ENCODE results near the gene VAC14.

- no peak for TF ChIP-seq POLR2AphosphoS5 (IDR thresholded peaks at IDR 0.05; ENCODE audit: borderline replicate concordance, low read depth, low read length)
- no peak for TF ChIP-seq FOXP2 (optimal IDR thresholded peaks at IDR 0.05; ENCODE audit: control extremely low read depth, extremely low read length, insufficient read depth)
Measured at GRCh38 chr16:70720425-70721201, 80.3 kb downstream of the VAC14 start.
